Activated naive CD8-positive, alpha-beta T cell treated with anti-CD3 and anti-CD28 coated beads for 36 hours (primary cell): ENCODE data around the gene CORO2A. TPM values are rescaled to one million over a fixed set of nuclear protein-coding genes. Genes with fewer than 3 reads are reported as not detected.
A peak's percentile ranks its signal among the peaks of the same experiment; 100 is the strongest.

ENCODE experiments used
- DNase-seq: peaks from one replicate; pipeline ENCODE4 v3.0.0; 2021
- H3K27ac Mint-ChIP-seq: one replicate; pipeline ENCODE4 v1.8.0; 2022; ENCODE audit warnings: mild to moderate bottlenecking, moderate library complexity, mixed read lengths
- H3K27me3 Mint-ChIP-seq: one replicate; pipeline ENCODE4 v1.8.0; 2022; ENCODE audit warnings: mild to moderate bottlenecking, mixed read lengths
- H3K36me3 Mint-ChIP-seq: one replicate; pipeline ENCODE4 v1.8.0; 2021; ENCODE audit warnings: mild to moderate bottlenecking, mixed read lengths
- H3K4me1 Mint-ChIP-seq: one replicate; pipeline ENCODE4 v1.8.0; 2021; ENCODE audit warnings: mixed read lengths
- H3K4me3 Mint-ChIP-seq: one replicate; pipeline ENCODE4 v1.8.0; 2022; ENCODE audit warnings: mild to moderate bottlenecking, moderate library complexity, mixed read lengths
- H3K9me3 Mint-ChIP-seq: one replicate; pipeline ENCODE4 v1.8.0; 2022; ENCODE audit warnings: mixed read lengths
- total RNA-seq, 2 experiments: library from RNA; stranded (reverse); gene quantifications; one replicate each; pipeline ENCODE4 v1.2.3, GENCODE V29; 2021

CORO2A gene
- total RNA-seq, 2 experiments from 2014 or later: 8.2 TPM

GRCh38 chr9:98209530-98209929 is 17.1 kb upstream of the CORO2A start:
- DNase-seq: no peak
- Mint-ChIP-seq H3K9me3 (no peaks in the 10 kb centered on the region), H3K36me3 (no peaks in the 10 kb centered on the region), H3K4me1 (peaks cover 2% of the 10 kb centered on the region), H3K27me3 (no peaks in the 10 kb centered on the region), H3K4me3 (no peak overlapping the region), H3K27ac (no peak overlapping the region)

- DNase-seq: no peak
- no peak overlapping the region for H3K27ac Mint-ChIP-seq
- H3K4me3 Mint-ChIP-seq: no peak overlapping the region
- peaks cover 2% of the 10 kb centered on the region for H3K4me1 Mint-ChIP-seq
- no peaks in the 10 kb centered on the region for H3K27me3 Mint-ChIP-seq
- H3K36me3 Mint-ChIP-seq: no peaks in the 10 kb centered on the region
- no peaks in the 10 kb centered on the region for H3K9me3 Mint-ChIP-seq
Measured at GRCh38 chr9:98208635-98209034, 16.2 kb upstream of the CORO2A start.

GRCh38 chr9:98207606-98208005 is 15.2 kb upstream of the CORO2A start:
- Mint-ChIP-seq H3K27me3 (no peaks in the 10 kb centered on the region), H3K4me3 (no peak overlapping the region), H3K4me1 (peaks cover 2% of the 10 kb centered on the region), H3K27ac (no peak overlapping the region), H3K9me3 (no peaks in the 10 kb centered on the region), H3K36me3 (no peaks in the 10 kb centered on the region)
- DNase-seq: no peak

DNA sequence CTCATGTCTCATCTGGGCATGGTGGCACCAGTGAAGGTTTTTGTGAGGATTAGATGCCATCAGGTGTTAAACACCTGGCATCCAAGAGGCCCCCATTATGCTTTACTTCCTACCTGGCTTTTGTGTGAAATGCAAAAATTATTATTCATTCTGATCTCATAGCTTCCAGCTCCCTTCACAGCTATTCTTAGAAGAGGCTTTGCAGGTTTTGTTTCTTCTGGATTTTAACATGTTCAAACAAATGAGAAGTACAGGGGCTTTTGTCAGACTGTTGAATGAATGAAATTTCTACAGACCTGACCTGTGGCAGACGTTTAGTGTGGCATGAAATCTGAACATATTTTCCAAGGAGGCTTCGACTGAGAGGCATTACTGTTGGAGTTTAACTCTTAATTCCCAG is 14.3 kb upstream of the CORO2A start:
- H3K27me3 Mint-ChIP-seq: no peaks in the 10 kb centered on the region
- H3K4me1 Mint-ChIP-seq: peaks cover 2% of the 10 kb centered on the region
- H3K36me3 Mint-ChIP-seq: no peaks in the 10 kb centered on the region
- H3K4me3 Mint-ChIP-seq: no peak overlapping the region
- H3K9me3 Mint-ChIP-seq: no peaks in the 10 kb centered on the region
- DNase-seq: no peak
- H3K27ac Mint-ChIP-seq: no peak overlapping the region

- no peak for DNase-seq
- Mint-ChIP-seq H3K4me1 (peaks cover 7% of the 10 kb centered on the region), H3K27ac (no peak overlapping the region), H3K4me3 (no peak overlapping the region), H3K36me3 (no peaks in the 10 kb centered on the region), H3K27me3 (no peaks in the 10 kb centered on the region), H3K9me3 (no peaks in the 10 kb centered on the region)
Measured at GRCh38 chr9:98204692-98205091, 12.3 kb upstream of the CORO2A start.

DNA sequence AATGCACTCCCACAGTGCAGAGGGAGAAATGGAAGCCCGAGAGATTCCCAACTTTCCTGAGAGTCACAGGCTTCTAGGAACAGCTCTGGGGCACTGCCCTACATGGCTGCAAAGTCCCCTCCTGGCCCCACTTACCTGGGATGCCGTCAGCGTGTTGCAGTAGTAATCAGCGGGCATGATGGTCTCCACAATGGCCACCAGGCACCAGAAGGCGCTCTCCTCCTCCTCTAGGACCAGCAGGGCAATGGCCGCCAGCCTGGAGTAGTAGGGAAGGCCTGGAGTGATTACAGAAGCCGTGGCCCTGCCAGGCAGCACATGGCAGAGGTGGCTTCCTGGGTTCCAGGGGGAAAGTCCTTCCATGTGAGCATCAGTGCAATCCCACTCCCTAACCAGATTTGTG is 10.7 kb upstream of the CORO2A start:
- DNase-seq: no peak
- Mint-ChIP-seq H3K36me3 (no peaks in the 10 kb centered on the region), H3K4me3 (no peak overlapping the region), H3K27me3 (no peaks in the 10 kb centered on the region), H3K4me1 (peaks cover 7% of the 10 kb centered on the region), H3K9me3 (no peaks in the 10 kb centered on the region), H3K27ac (no peak overlapping the region)

GRCh38 chr9:98202252-98202651 is 9.8 kb upstream of the CORO2A start:
- DNase-seq: no peak
- H3K9me3 Mint-ChIP-seq: no peaks in the 10 kb centered on the region
- H3K27me3 Mint-ChIP-seq: no peaks in the 10 kb centered on the region
- no peak overlapping the region for H3K4me3 Mint-ChIP-seq
- no peaks in the 10 kb centered on the region for H3K36me3 Mint-ChIP-seq
- H3K4me1 Mint-ChIP-seq: peaks cover 7% of the 10 kb centered on the region
- no peak overlapping the region for H3K27ac Mint-ChIP-seq

- Mint-ChIP-seq H3K27ac (no peak overlapping the region), H3K9me3 (no peaks in the 10 kb centered on the region), H3K4me1 (peaks cover 7% of the 10 kb centered on the region), H3K36me3 (no peaks in the 10 kb centered on the region), H3K27me3 (no peaks in the 10 kb centered on the region), H3K4me3 (no peak overlapping the region)
- DNase-seq: no peak
Measured at GRCh38 chr9:98201749-98202148, 9.3 kb upstream of the CORO2A start.

DNA sequence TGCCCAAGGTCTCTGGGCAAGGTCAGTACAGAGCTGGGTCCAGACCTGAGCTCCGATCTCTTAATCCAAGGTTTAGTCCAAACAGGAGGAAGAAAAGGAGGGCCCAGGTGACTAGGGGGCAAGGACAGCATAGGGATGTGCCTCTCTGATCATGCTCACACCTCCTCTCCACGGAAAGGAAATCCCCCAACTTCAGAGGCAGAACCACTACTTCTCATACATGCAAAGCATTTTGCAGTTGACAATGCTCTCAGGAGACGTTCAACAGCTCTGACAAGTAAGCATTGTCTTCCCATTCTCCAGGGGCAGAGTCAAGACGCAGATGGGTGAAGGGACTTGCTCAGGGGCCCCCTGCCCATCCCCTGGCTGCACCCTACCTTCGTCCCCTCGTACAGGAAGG is 8.7 kb upstream of the CORO2A start:
- H3K27ac Mint-ChIP-seq: no peak overlapping the region
- H3K4me3 Mint-ChIP-seq: no peak overlapping the region
- DNase-seq: no peak
- peaks cover 7% of the 10 kb centered on the region for H3K4me1 Mint-ChIP-seq
- H3K27me3 Mint-ChIP-seq: no peaks in the 10 kb centered on the region
- H3K36me3 Mint-ChIP-seq: no peaks in the 10 kb centered on the region
- no peaks in the 10 kb centered on the region for H3K9me3 Mint-ChIP-seq

- no peaks in the 10 kb centered on the region for H3K9me3 Mint-ChIP-seq
- H3K27me3 Mint-ChIP-seq: no peaks in the 10 kb centered on the region
- no peak for DNase-seq
- H3K4me1 Mint-ChIP-seq: peaks cover 5% of the 10 kb centered on the region
- H3K27ac Mint-ChIP-seq: no peak overlapping the region
- H3K36me3 Mint-ChIP-seq: no peaks in the 10 kb centered on the region
- H3K4me3 Mint-ChIP-seq: no peak overlapping the region
Measured at GRCh38 chr9:98199388-98200033, 7.1 kb upstream of the CORO2A start.

- Mint-ChIP-seq H3K9me3 (no peaks in the 10 kb centered on the region), H3K4me3 (no peak overlapping the region), H3K36me3 (no peaks in the 10 kb centered on the region), H3K27me3 (no peaks in the 10 kb centered on the region), H3K4me1 (peaks cover 8% of the 10 kb centered on the region), H3K27ac (no peak overlapping the region)
- no peak for DNase-seq
Measured at GRCh38 chr9:98195671-98196070, 3.2 kb upstream of the CORO2A start.

DNA sequence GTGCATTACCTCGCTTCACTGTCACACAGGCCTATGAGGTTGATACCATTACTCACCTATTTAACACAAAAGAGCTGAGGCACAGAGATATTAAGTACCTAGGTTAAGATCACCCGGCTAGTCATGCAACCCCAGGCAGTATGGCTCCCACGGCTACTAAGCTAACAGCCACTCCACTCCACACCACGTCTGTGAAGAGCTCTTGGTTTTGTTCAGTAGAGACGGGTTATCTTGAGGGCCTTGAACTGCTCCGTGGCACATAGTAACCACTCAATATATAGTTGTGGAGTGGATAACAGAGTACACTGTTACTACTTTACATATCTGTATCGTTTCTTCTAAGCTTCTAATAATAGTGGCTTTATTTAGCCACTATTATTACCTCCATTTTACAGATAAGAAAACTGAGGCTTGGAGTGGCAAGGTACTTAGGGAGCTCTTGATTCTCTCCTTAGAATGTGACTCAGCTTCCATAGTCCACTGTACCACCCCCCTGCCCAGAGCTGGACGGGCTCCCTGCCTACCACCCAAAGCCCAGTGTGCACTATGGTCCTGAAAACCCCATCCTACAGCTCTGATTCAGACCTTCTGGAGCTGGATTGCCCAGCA is 1.0 kb upstream of the CORO2A start:
- H3K36me3 Mint-ChIP-seq: no peaks in the 10 kb centered on the region
- no peak overlapping the region for H3K27ac Mint-ChIP-seq
- peak overlapping the region; percentile 81 for H3K4me3 Mint-ChIP-seq
- H3K27me3 Mint-ChIP-seq: no peaks in the 10 kb centered on the region
- DNase-seq: no peak
- no peaks in the 10 kb centered on the region for H3K9me3 Mint-ChIP-seq
- H3K4me1 Mint-ChIP-seq: peaks cover 22% of the 10 kb centered on the region

DNA sequence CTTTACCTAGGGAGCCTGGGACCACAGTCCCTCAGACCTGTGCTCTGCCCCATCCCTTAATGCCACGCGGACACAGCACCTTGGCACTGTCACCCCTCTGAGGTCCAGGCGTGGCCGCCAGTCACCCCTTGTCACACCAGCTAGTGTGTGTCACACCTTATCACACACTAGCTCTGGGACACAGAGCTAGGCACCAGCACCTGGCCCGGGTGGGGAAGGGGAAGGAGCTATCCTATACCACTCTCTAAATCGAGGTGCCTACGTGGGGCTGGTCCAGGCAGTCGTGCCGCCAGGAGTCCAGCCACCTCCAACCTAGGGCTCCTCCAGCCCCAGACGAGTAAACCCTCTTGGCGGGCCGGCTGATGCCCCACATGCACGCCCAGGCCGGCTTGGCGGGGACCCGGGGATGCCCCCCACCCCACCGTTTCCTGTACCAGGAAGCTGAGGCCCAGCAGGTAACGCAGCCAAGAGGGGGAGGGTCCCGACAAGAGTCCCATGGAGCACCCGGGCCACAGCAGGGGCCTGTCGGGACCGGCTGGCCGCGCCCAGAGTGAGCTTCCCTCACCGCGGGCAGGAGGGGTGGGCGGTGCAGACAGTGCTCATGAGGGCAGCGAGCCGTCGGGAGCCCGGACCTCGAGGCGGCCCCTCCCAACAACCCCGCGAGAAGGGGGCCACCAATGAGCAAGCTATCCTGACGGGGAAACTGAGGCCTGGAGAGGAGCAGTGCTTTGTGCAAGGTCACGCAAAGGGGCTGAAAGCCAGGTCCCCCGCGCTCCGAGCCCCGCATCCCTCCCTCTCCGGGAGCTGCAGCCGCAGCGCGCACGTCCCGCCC is 550 bp downstream of the CORO2A start:
- H3K36me3 Mint-ChIP-seq: peaks cover 2% of the 10 kb centered on the region
- H3K27ac Mint-ChIP-seq: no peak overlapping the region
- peak overlapping the region; percentile 75 for H3K4me3 Mint-ChIP-seq
- peaks cover 30% of the 10 kb centered on the region for H3K4me1 Mint-ChIP-seq
- peak; percentile 42 for DNase-seq
- no peaks in the 10 kb centered on the region for H3K27me3 Mint-ChIP-seq
- H3K9me3 Mint-ChIP-seq: no peaks in the 10 kb centered on the region

- no peak for DNase-seq
- Mint-ChIP-seq H3K27ac (no peak overlapping the region), H3K36me3 (peaks cover 2% of the 10 kb centered on the region), H3K27me3 (no peaks in the 10 kb centered on the region), H3K9me3 (no peaks in the 10 kb centered on the region), H3K4me3 (peak overlapping the region; percentile 75), H3K4me1 (peaks cover 30% of the 10 kb centered on the region)
Measured at GRCh38 chr9:98191181-98191608, 1.2 kb downstream of the CORO2A start.

GRCh38 chr9:98190757-98191105 is 1.7 kb downstream of the CORO2A start:
- no peaks in the 10 kb centered on the region for H3K9me3 Mint-ChIP-seq
- no peak for DNase-seq
- H3K27ac Mint-ChIP-seq: no peak overlapping the region
- peaks cover 2% of the 10 kb centered on the region for H3K36me3 Mint-ChIP-seq
- H3K4me3 Mint-ChIP-seq: peak overlapping the region; percentile 75
- peaks cover 30% of the 10 kb centered on the region for H3K4me1 Mint-ChIP-seq
- H3K27me3 Mint-ChIP-seq: no peaks in the 10 kb centered on the region
